22Rv1 (cell line): ENCODE measurements around the gene TNP1.

Experiments used
- H3K27ac ChIP-seq: fragments of 450-650 bp; 2 replicates; pipeline ENCODE4 v1.5.1; 2017
- CTCF ChIP-seq: fragments of 450-650 bp; IDR thresholded peaks from 2 replicates; pipeline ENCODE4 v1.5.1; 2017; ENCODE audit warnings: mild to moderate bottlenecking
- ZFX ChIP-seq: fragments of 450-650 bp; IDR thresholded peaks from 2 replicates; pipeline ENCODE4 v1.6.1; 2017; ENCODE audit warnings: antibody characterized with exemption, borderline replicate concordance

TNP1 gene

GRCh38 chr2:216859944-216860343 is at the start of gene TNP1:
TNP1 (minus strand) TSS chr2:216860064; CDS start chr2:216860034, 30 bp downstream.
- TF ChIP-seq CTCF (no peak), ZFX (no peak)
- no peak within 1 kb of the TSS for H3K27ac ChIP-seq

GRCh38 chr2:216908300-216908699 is 48.4 kb upstream of the TNP1 start:
- no peak overlapping the region for H3K27ac ChIP-seq
- TF ChIP-seq CTCF, result no peak
- TF ChIP-seq ZFX, result no peak

- no peak overlapping the region for H3K27ac ChIP-seq
- TF ChIP-seq ZFX (no peak), CTCF (0 out of 2 replicates have a peak, but pooled peaks have one; percentile 10)
These were observed 45.9 kb upstream of the TNP1 start for GRCh38 chr2:216905649-216906329.

GRCh38 chr2:216904974-216905373 is 45.1 kb upstream of the TNP1 start:
- H3K27ac ChIP-seq, result no peak overlapping the region
- TF ChIP-seq ZFX (no peak), CTCF (no peak)

- no peak overlapping the region for H3K27ac ChIP-seq
- no peak for TF ChIP-seq CTCF
- no peak for TF ChIP-seq ZFX
These were observed 44.7 kb upstream of the TNP1 start for GRCh38 chr2:216904554-216904953.

- TF ChIP-seq ZFX, result no peak
- TF ChIP-seq CTCF, result no peak
- no peak overlapping the region for H3K27ac ChIP-seq
These were observed 43.6 kb upstream of the TNP1 start for GRCh38 chr2:216903470-216903869.

- no peak overlapping the region for H3K27ac ChIP-seq
- TF ChIP-seq CTCF, result no peak
- no peak for TF ChIP-seq ZFX
These were observed 41.4 kb upstream of the TNP1 start for GRCh38 chr2:216901273-216901672.
